Stimulated activated naive CD4-positive, alpha-beta T cell treated with Interleukin-2 at 50 U/mL for 16 hours (primary cell): ENCODE measurements around the gene CXCL3.

Experiments used
- DNase-seq: peaks from one replicate; lab custom pipeline; 2025; lab: John Stamatoyannopoulos, UW

The CXCL3 gene

GRCh38 chr4:74014332-74014731 is 24.2 kb downstream of the CXCL3 start:
- DNase-seq, result no peak

DNA sequence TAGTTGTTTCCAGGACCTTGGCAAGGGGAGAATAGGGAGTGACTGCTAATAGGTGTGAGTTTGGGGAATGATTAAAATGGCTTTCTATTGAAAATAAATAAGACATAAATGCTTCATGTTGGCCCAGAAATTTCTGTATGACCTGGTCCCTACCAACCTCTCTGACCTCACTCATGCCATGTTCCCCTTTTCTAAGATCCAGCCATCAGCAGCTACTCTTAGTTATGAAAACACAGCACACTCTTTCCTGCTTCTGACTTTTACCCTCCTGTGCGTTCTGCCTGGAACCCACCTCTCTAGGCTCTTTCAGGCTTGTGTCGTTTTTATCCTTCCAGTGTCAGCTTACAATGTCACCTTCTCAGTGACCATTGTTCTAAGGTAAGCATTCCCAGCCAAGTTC is 25.2 kb downstream of the CXCL3 start:
- DNase-seq, result no peak

DNA sequence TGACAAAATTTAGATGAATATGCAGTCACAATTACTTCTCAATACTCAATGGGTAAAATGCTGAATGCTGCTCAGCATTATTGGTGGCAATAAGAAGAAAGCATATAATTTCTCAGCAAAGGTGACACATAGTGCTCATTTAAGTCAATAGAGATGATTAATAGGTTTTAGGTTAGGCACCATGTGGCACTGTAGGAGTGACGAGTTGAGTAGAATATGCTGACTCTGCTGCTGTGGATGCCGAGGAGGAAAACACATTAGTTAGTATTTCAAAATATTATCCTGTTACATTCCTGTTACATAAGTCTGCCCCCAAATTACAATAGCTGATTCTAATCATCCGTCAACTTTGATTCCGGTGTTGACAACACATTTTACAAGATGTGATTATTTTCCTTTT is 26.4 kb downstream of the CXCL3 start:
- DNase-seq, result no peak

GRCh38 chr4:74009307-74009706 is 29.2 kb downstream of the CXCL3 start:
- DNase-seq, result no peak

- DNase-seq, result no peak
Observed at GRCh38 chr4:74006009-74006476, 32.4 kb downstream of the CXCL3 start.

GRCh38 chr4:74005528-74005927 is 33.0 kb downstream of the CXCL3 start:
- no peak for DNase-seq

DNA sequence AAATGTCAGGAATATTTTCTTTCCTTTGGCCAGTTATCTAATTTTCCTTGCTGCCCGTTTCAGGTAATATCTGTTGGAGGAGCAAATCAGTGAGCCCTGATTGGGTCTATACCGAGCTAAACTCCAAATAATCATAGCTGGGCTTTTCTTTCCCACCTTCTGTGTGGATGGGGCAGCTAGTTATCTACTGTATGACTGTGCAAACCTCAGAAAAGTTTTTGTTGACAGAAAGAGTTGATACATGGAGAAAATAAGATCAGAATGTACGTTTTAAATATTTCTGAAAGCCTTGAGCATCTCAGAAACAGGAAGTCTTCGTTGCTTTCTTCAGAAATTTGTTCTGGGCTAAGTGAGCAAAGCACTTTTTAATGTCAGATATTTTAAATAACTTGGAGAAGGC is 33.8 kb downstream of the CXCL3 start:
- no peak for DNase-seq

- no peak for DNase-seq
Observed at GRCh38 chr4:74000301-74000700, 38.2 kb downstream of the CXCL3 start.

- DNase-seq, result no peak
Observed at GRCh38 chr4:73998040-73999011, 40.2 kb downstream of the CXCL3 start, which contains the start of gene CXCL5. Gene CXCL5, minus strand, starts transcription at chr4:73998677. Its CDS starts 96 bp downstream, at chr4:73998581.

GRCh38 chr4:73992050-73992449 is 46.4 kb downstream of the CXCL3 start:
- DNase-seq, result no peak

- DNase-seq, result no peak
Observed at GRCh38 chr4:73991742-73992000, 46.8 kb downstream of the CXCL3 start.

- no peak for DNase-seq
Observed at GRCh38 chr4:73990988-73991741, 47.3 kb downstream of the CXCL3 start.

GRCh38 chr4:73989928-73990327 is 48.6 kb downstream of the CXCL3 start:
- no peak for DNase-seq

GRCh38 chr4:73989031-73989430 is 49.5 kb downstream of the CXCL3 start:
- no peak for DNase-seq

GRCh38 chr4:73988061-73988460 is 50.4 kb downstream of the CXCL3 start, which contains the start of gene PPBP:
Gene PPBP, minus strand, starts transcription at chr4:73988190. Its CDS starts 87 bp downstream, at chr4:73988103.
- DNase-seq, result no peak
